ENCODE data around the gene DLG2.

DNA sequence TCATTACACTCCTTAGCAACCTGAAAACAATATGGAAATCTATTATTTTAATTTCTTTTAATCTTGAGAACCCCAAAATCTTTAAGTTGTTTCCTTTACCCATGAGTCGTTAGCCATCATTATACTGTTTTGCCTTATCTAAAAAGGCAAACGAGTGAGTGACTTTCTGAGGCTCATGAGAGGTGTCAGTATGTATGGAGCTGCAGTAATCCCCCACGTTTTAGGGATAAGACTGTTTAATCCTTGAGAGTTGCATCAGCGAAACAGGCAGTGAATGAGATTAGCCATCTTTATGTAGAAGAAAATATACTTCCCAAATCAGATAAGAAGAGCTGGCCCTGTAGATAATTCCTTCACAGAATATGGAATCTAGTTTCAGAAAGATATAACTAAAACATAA lies 1147.0 kb downstream of the DLG2 start:
- TF ChIP-seq, protein P1, sequence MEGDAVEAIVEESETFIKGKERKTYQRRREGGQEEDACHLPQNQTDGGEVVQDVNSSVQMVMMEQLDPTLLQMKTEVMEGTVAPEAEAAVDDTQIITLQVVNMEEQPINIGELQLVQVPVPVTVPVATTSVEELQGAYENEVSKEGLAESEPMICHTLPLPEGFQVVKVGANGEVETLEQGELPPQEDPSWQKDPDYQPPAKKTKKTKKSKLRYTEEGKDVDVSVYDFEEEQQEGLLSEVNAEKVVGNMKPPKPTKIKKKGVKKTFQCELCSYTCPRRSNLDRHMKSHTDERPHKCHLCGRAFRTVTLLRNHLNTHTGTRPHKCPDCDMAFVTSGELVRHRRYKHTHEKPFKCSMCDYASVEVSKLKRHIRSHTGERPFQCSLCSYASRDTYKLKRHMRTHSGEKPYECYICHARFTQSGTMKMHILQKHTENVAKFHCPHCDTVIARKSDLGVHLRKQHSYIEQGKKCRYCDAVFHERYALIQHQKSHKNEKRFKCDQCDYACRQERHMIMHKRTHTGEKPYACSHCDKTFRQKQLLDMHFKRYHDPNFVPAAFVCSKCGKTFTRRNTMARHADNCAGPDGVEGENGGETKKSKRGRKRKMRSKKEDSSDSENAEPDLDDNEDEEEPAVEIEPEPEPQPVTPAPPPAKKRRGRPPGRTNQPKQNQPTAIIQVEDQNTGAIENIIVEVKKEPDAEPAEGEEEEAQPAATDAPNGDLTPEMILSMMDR (IDR thresholded peaks at IDR 0.05), result no peak
- no peak for TF ChIP-seq POLR2AphosphoS5 (IDR thresholded peaks at IDR 0.05)
